SU-DHL-6 (cell line): ENCODE measurements around the gene SLC25A40.
A peak's percentile ranks its signal among the peaks of the same experiment; 100 is the strongest.
"Not testable (repeated sequence)": the region's sequence is repeated elsewhere in the genome, so short reads cannot be mapped to it uniquely, and the experiment has no call there.

ENCODE experiments used
- H2AFZ ChIP-seq: fragments of 200-600 bp; sonication (generic); 2 replicates; pipeline ENCODE4 v1.6.1; 2014; ENCODE audit warnings: low read depth, mild to moderate bottlenecking, moderate library complexity, mixed read lengths, antibody characterized with exemption, low read length; ENCODE audit not compliant: severe bottlenecking
- H3F3A ChIP-seq: fragments of 200-600 bp; shearing (Covaris generic); 2 replicates; pipeline ENCODE4 v1.6.0; 2016; ENCODE audit warnings: antibody characterized with exemption, mild to moderate bottlenecking; ENCODE audit not compliant: insufficient read depth
- H3K27ac ChIP-seq: fragments of 200-600 bp; sonication (generic); 2 replicates; pipeline ENCODE4 v1.5.1; 2016; ENCODE audit warnings: low read depth, mild to moderate bottlenecking, low read length, moderate library complexity, mixed read lengths
- H3K27me3 ChIP-seq: fragments of 200-600 bp; sonication (generic), shearing (Covaris generic); 2 replicates; pipeline ENCODE4 v1.6.0; 2014; ENCODE audit warnings: mild to moderate bottlenecking, low read length
- H3K36me3 ChIP-seq: fragments of 200-600 bp; sonication (generic); 2 replicates; pipeline ENCODE4 v1.6.1; 2014; ENCODE audit warnings: mild to moderate bottlenecking, low read length, mixed read lengths
- H3K4me2 ChIP-seq: fragments of 300-600, 200-600 bp; shearing (Covaris generic), sonication (generic); 2 replicates; pipeline ENCODE4 v1.6.0; 2014; ENCODE audit warnings: low read length, low read depth, mild to moderate bottlenecking; ENCODE audit not compliant: poor library complexity, severe bottlenecking
- H3K4me3 ChIP-seq: fragments of 200-600 bp; sonication (generic); 2 replicates; pipeline ENCODE4 v1.5.1; 2014; ENCODE audit warnings: antibody characterized with exemption, low read length, mild to moderate bottlenecking, mixed read lengths; ENCODE audit not compliant: insufficient read depth, poor library complexity, severe bottlenecking
- H3K79me2 ChIP-seq: fragments of 200-600 bp; sonication (generic); 2 replicates; pipeline ENCODE4 v1.6.1; 2014; ENCODE audit warnings: mild to moderate bottlenecking, low read length, moderate library complexity; ENCODE audit not compliant: insufficient read depth
- H3K9ac ChIP-seq: fragments of 200-600 bp; sonication (generic); 2 replicates; pipeline ENCODE4 v1.7.0; 2014; ENCODE audit warnings: mild to moderate bottlenecking, low read length
- H3K9me2 ChIP-seq: fragments of 200-600 bp; sonication (generic); replicated peaks from 2 replicates; pipeline ENCODE4 v1.6.1; 2014; ENCODE audit warnings: low read length; ENCODE audit not compliant: insufficient read depth
- H3K9me3 ChIP-seq: fragments of 200-600 bp; sonication (generic); 2 replicates; pipeline ENCODE4 v1.6.1; 2014; ENCODE audit warnings: low read length, mixed read lengths; ENCODE audit not compliant: insufficient read depth
- H4K20me1 ChIP-seq: fragments of 200-600 bp; sonication (generic); 2 replicates; pipeline ENCODE4 v1.6.1; 2014; ENCODE audit warnings: low read depth, mild to moderate bottlenecking, antibody characterized with exemption, low read length, moderate library complexity, mixed read lengths
- EZH2phosphoT487 ChIP-seq: fragments of 200-600 bp; sonication (generic), shearing (Covaris generic); conservative IDR thresholded peaks from 2 replicates; pipeline ENCODE4 v1.6.1; 2018; ENCODE audit warnings: mild to moderate bottlenecking, antibody characterized with exemption, low read length, moderate library complexity, mixed read lengths
- TF ChIP-seq, protein P1 (sequence below): fragments of 200-600 bp; sonication (generic); IDR thresholded peaks from one replicate; pipeline ENCODE4 v1.5.1; 2017; ENCODE audit warnings: antibody characterized with exemption, mild to moderate bottlenecking, low read length, moderate library complexity; ENCODE audit not compliant: insufficient read depth, poor library complexity, severe bottlenecking

SLC25A40 gene

GRCh38 chr7:87872346-87872745 lies 3.8 kb downstream of the SLC25A40 start:
- no peak overlapping the region for H2AFZ ChIP-seq
- H4K20me1 ChIP-seq = no peaks in the 10 kb centered on the region
- peaks cover 38% of the 10 kb centered on the region for H3K9me3 ChIP-seq
- no peak overlapping the region for H3K9ac ChIP-seq
- no peak overlapping the region for H3K27ac ChIP-seq
- no peak overlapping the region for H3K4me3 ChIP-seq
- H3F3A ChIP-seq = peaks cover 27% of the 10 kb centered on the region
- H3K27me3 ChIP-seq = no peaks in the 10 kb centered on the region
- peaks cover 95% of the 10 kb centered on the region for H3K79me2 ChIP-seq
- peak overlapping the region; percentile 0 for H3K4me2 ChIP-seq
- H3K36me3 ChIP-seq = peaks cover 58% of the 10 kb centered on the region
- H3K9me2 ChIP-seq = no peaks in the 10 kb centered on the region
- TF ChIP-seq EZH2phosphoT487 = no peak
- TF ChIP-seq, protein P1, sequence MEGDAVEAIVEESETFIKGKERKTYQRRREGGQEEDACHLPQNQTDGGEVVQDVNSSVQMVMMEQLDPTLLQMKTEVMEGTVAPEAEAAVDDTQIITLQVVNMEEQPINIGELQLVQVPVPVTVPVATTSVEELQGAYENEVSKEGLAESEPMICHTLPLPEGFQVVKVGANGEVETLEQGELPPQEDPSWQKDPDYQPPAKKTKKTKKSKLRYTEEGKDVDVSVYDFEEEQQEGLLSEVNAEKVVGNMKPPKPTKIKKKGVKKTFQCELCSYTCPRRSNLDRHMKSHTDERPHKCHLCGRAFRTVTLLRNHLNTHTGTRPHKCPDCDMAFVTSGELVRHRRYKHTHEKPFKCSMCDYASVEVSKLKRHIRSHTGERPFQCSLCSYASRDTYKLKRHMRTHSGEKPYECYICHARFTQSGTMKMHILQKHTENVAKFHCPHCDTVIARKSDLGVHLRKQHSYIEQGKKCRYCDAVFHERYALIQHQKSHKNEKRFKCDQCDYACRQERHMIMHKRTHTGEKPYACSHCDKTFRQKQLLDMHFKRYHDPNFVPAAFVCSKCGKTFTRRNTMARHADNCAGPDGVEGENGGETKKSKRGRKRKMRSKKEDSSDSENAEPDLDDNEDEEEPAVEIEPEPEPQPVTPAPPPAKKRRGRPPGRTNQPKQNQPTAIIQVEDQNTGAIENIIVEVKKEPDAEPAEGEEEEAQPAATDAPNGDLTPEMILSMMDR = no peak

- no peaks in the 10 kb centered on the region for H3K27me3 ChIP-seq
- peaks cover 13% of the 10 kb centered on the region for H3F3A ChIP-seq
- no peak overlapping the region for H2AFZ ChIP-seq
- no peak overlapping the region for H3K27ac ChIP-seq
- H3K9me3 ChIP-seq = peaks cover 44% of the 10 kb centered on the region
- TF ChIP-seq, protein P1 = no peak
- no peak for TF ChIP-seq EZH2phosphoT487
- no peaks in the 10 kb centered on the region for H3K9me2 ChIP-seq
- no peaks in the 10 kb centered on the region for H4K20me1 ChIP-seq
- peaks cover 73% of the 10 kb centered on the region for H3K36me3 ChIP-seq
- no peak overlapping the region for H3K4me3 ChIP-seq
- H3K9ac ChIP-seq = no peak overlapping the region
- H3K79me2 ChIP-seq = peaks cover 100% of the 10 kb centered on the region
- H3K4me2 ChIP-seq = no peak overlapping the region
Observed at GRCh38 chr7:87870471-87870870, 5.7 kb downstream of the SLC25A40 start.

GRCh38 chr7:87866533-87866932 lies 9.6 kb downstream of the SLC25A40 start:
- H3K36me3 ChIP-seq = peaks cover 74% of the 10 kb centered on the region
- not testable (repeated sequence) for H3K9ac ChIP-seq, H3K4me2 ChIP-seq, H3F3A ChIP-seq, H3K27me3 ChIP-seq, H3K27ac ChIP-seq, H3K9me2 ChIP-seq, H2AFZ ChIP-seq, H3K4me3 ChIP-seq
- peaks cover 10% of the 10 kb centered on the region; the same call in 1 of the 2 replicates for H4K20me1 ChIP-seq
- H3K79me2 ChIP-seq = peaks cover 98% of the 10 kb centered on the region
- H3K9me3 ChIP-seq = peaks cover 34% of the 10 kb centered on the region

DNA sequence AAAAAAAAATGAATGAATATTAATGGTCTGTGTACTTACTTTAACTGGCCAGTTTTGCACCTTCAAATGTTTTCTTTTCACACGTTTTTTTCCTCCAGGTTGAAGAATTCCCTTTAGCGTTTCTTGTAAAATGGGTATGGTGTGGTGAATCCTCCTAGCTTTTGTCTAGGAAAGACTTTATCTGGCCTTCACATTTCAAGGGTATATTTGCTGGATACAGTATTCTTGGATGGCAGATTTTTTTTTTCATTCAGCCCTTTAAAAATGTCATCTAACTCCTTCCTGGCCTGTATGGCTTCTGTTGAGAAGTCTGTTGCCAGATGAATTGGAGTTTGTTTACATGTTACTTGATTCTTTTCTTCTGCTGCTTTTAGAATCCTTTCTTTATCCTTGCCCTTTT lies 10.1 kb downstream of the SLC25A40 start:
- Histone ChIP-seq H2AFZ (no peak overlapping the region), H3K9me3 (peaks cover 30% of the 10 kb centered on the region), H3K27me3 (no peaks in the 10 kb centered on the region), H3K27ac (no peak overlapping the region), H4K20me1 (peaks cover 15% of the 10 kb centered on the region; the same call in 1 of the 2 replicates), H3K36me3 (peaks cover 72% of the 10 kb centered on the region), H3K4me3 (no peak overlapping the region), H3F3A (peaks cover 6% of the 10 kb centered on the region; the same call in 1 of the 2 replicates), H3K9ac (no peak overlapping the region), H3K4me2 (no peak overlapping the region), H3K9me2 (no peaks in the 10 kb centered on the region), H3K79me2 (peaks cover 97% of the 10 kb centered on the region)
- TF ChIP-seq EZH2phosphoT487 = no peak
- TF ChIP-seq, protein P1 = no peak
